ENCODE results near the gene OVCH1. TPM values are rescaled to one million over a fixed set of nuclear protein-coding genes. Genes with fewer than 3 reads are reported as not detected.

The OVCH1 gene
- total RNA-seq, 1 experiment from 2014 or later, result not detected

DNA sequence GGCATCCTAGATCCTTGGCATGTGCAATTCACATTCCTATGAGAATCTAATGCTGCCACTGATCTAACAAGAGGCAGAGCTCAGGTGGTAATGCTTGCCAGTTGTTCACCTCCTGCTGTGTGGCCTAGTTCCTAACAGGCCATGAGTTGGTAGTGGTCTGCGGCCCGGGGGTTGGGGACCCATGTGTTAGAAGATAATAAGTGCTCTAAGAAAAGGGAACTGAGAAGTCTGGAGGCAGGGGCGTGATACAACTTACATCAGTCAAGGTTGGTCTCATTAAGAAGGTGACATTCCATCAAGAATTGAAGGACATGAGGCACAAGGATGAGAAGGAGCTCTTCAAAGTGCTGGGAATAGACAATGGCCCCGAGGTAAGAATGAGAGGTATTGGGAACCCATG lies 49.3 kb downstream of the OVCH1 start:
- Mint-ChIP-seq H3K36me3 (ENCODE audit: insufficient read depth, unreplicated experiment) (no peaks in the 10 kb centered on the region), H3K4me1 (ENCODE audit: low read depth, unreplicated experiment) (no peaks in the 10 kb centered on the region), H3K27me3 (ENCODE audit: unreplicated experiment) (peaks cover 4% of the 10 kb centered on the region), H3K27ac (ENCODE audit: unreplicated experiment) (no peak overlapping the region), H3K4me3 (ENCODE audit: low read depth, unreplicated experiment) (no peak overlapping the region), H3K9me3 (ENCODE audit: low read depth, unreplicated experiment) (no peaks in the 10 kb centered on the region)
- intact Hi-C loops (cut with micrococcal nuclease; ENCODE audit: unreplicated experiment), result no loop called here
- BruUV-seq (replicated peaks), result no TSS peak
- CTCF ChIA-PET, result no interaction called here
- TF ChIP-seq, protein P1, sequence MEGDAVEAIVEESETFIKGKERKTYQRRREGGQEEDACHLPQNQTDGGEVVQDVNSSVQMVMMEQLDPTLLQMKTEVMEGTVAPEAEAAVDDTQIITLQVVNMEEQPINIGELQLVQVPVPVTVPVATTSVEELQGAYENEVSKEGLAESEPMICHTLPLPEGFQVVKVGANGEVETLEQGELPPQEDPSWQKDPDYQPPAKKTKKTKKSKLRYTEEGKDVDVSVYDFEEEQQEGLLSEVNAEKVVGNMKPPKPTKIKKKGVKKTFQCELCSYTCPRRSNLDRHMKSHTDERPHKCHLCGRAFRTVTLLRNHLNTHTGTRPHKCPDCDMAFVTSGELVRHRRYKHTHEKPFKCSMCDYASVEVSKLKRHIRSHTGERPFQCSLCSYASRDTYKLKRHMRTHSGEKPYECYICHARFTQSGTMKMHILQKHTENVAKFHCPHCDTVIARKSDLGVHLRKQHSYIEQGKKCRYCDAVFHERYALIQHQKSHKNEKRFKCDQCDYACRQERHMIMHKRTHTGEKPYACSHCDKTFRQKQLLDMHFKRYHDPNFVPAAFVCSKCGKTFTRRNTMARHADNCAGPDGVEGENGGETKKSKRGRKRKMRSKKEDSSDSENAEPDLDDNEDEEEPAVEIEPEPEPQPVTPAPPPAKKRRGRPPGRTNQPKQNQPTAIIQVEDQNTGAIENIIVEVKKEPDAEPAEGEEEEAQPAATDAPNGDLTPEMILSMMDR (IDR thresholded peaks at IDR 0.05; ENCODE audit: unreplicated experiment), result no peak
- no peak for DNase-seq

DNA sequence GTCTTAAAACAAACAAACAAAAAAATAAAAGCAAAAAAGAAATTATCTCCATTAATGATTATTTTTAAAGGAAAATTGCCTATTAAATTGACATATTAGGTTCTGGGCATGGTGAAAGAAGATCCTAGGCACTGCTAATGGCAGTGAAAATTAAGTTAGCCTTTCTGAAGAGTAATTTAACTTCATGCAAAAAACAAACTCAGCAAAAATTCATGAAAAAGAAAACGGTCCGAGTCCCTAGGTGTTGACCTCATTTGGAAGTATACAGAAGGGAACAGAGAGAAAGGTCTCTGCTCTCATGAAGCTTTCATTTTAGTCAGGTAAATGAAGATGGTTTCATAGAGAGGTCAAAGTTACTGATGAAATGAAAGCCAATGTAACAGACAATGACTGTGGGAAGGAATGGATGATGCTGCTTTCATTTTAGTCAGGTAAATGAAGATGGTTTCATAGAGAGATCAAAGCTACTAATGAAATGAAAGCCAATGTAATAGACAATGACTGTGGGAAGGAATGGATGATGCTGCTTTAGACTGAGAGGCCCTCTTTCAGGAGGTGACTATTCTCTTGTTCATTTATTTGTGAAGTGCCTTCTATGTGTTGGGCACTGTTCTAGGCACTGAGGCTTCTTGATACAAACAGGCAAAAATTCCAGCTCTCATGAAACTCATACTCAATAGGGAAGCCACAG lies 50.1 kb downstream of the OVCH1 start:
- no peak for DNase-seq
- H3K4me3 Mint-ChIP-seq (ENCODE audit: low read depth, unreplicated experiment), result no peak overlapping the region
- no TSS peak for BruUV-seq (replicated peaks)
- CTCF ChIA-PET, result no interaction called here
- no peaks in the 10 kb centered on the region for H3K27me3 Mint-ChIP-seq (ENCODE audit: unreplicated experiment)
- no peaks in the 10 kb centered on the region for H3K4me1 Mint-ChIP-seq (ENCODE audit: low read depth, unreplicated experiment)
- TF ChIP-seq, protein P1 (IDR thresholded peaks at IDR 0.05; ENCODE audit: unreplicated experiment), result no peak
- no peaks in the 10 kb centered on the region for H3K9me3 Mint-ChIP-seq (ENCODE audit: low read depth, unreplicated experiment)
- intact Hi-C loops (cut with micrococcal nuclease; ENCODE audit: unreplicated experiment), result no loop called here
- H3K27ac Mint-ChIP-seq (ENCODE audit: unreplicated experiment), result no peak overlapping the region
- no peaks in the 10 kb centered on the region for H3K36me3 Mint-ChIP-seq (ENCODE audit: insufficient read depth, unreplicated experiment)

DNA sequence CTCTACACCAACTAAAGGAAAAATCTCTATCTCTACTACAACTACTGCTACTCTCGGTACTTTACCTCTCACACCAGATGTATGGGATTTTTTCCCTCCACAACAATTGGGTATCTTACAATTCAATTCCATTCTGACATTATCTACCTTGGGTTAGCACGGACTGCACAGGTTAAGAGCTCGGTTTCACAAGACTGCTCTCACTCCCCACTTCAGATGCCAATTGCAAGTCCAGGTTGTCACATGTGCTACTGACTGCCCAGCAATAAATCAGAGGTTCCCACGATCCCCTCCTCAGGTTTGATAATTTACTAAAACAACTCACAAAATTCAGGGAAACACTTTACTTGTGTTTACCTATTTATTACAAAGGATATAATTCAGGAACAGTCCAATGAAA lies 58.0 kb downstream of the OVCH1 start:
- Mint-ChIP-seq H3K4me3 (ENCODE audit: low read depth, unreplicated experiment) (no peak overlapping the region), H3K27ac (ENCODE audit: unreplicated experiment) (no peak overlapping the region), H3K4me1 (ENCODE audit: low read depth, unreplicated experiment) (peaks cover 10% of the 10 kb centered on the region), H3K27me3 (ENCODE audit: unreplicated experiment) (no peaks in the 10 kb centered on the region), H3K9me3 (ENCODE audit: low read depth, unreplicated experiment) (no peaks in the 10 kb centered on the region), H3K36me3 (ENCODE audit: insufficient read depth, unreplicated experiment) (no peaks in the 10 kb centered on the region)
- no TSS peak for BruUV-seq (replicated peaks)
- TF ChIP-seq, protein P1 (IDR thresholded peaks at IDR 0.05; ENCODE audit: unreplicated experiment), result no peak
- DNase-seq, result no peak
- intact Hi-C loops (cut with micrococcal nuclease; ENCODE audit: unreplicated experiment), result no loop called here
- CTCF ChIA-PET, result no interaction called here

DNA sequence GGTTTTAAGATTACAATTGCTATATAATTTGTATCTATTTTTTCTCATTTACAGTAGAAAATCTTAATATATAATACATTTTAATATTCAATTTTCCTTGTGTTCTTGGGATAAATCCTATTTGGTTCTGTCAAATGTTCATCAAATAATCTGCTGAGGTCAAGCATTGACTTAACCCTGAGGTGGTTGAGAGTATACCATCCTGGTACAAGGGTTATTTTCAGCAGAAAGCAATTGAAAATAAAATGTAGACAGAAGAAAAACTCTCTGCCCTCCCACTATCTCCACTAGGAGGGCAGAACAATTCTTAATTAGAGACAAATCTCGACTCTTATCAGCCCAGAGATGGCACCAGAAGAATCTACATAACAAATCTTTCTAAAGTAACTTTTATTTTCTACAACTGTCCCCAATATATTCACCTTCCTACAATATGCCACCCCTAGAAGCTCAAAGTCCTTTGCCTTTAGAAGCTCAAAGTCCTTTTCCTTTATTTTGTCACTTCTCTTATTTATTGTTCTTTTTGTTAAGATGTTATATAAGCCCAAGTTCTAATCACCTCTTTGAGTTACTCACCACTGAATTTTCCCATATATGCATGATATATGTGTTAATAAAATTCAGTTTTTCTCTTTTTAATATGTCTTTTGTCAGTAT lies 58.6 kb downstream of the OVCH1 start:
- BruUV-seq (replicated peaks), result no TSS peak
- H3K9me3 Mint-ChIP-seq (ENCODE audit: low read depth, unreplicated experiment), result no peaks in the 10 kb centered on the region
- H3K27me3 Mint-ChIP-seq (ENCODE audit: unreplicated experiment), result no peaks in the 10 kb centered on the region
- H3K4me1 Mint-ChIP-seq (ENCODE audit: low read depth, unreplicated experiment), result peaks cover 10% of the 10 kb centered on the region
- TF ChIP-seq, protein P1 (IDR thresholded peaks at IDR 0.05; ENCODE audit: unreplicated experiment), result no peak
- CTCF ChIA-PET, result no interaction called here
- DNase-seq, result no peak
- intact Hi-C loops (cut with micrococcal nuclease; ENCODE audit: unreplicated experiment), result no loop called here
- H3K27ac Mint-ChIP-seq (ENCODE audit: unreplicated experiment), result no peak overlapping the region
- H3K36me3 Mint-ChIP-seq (ENCODE audit: insufficient read depth, unreplicated experiment), result no peaks in the 10 kb centered on the region
- no peak overlapping the region for H3K4me3 Mint-ChIP-seq (ENCODE audit: low read depth, unreplicated experiment)
